Mononuclear cell (primary cell): ENCODE data around the gene SGO2. TPM values are rescaled to one million over a fixed set of nuclear protein-coding genes. Genes with fewer than 3 reads are reported as not detected.

ENCODE experiments used
- total RNA-seq: library from RNA; depleted of rRNA; stranded (reverse); fragments of >200 nt; gene quantifications from one replicate; pipeline ENCODE4 v1.2.3, GENCODE V29; 2012

Gene SGO2
- total RNA-seq, 1 donor, result 2.1 TPM

Other genes starting within 250 kb of the SGO2 start
- 3.5 TPM for gene SPATS2L, start 219.5 kb upstream of the SGO2 start, total RNA-seq
- 23.5 TPM for gene KCTD18, start 16.1 kb upstream of the SGO2 start, total RNA-seq
- gene AOX1, start 59.8 kb downstream of the SGO2 start, total RNA-seq, result not detected